Epithelial cell of proximal tubule (primary cell): ENCODE results near the gene MBD6. TPM values are rescaled to one million over a fixed set of nuclear protein-coding genes. Genes with fewer than 3 reads are reported as not detected.
"Not testable (repeated sequence)": the region's sequence is repeated elsewhere in the genome, so short reads cannot be mapped to it uniquely, and the experiment has no call there.

Source experiments
- DNase-seq: peaks from one replicate; pipeline ENCODE4 v3.0.0-alpha.2; 2011; ENCODE audit warnings: low read depth
- H3K4me3 ChIP-seq: 2 replicates; pipeline ENCODE4 v1.5.1; 2011; ENCODE audit warnings: low read depth, mild to moderate bottlenecking, low read length
- total RNA-seq: library from RNA; depleted of rRNA; stranded (reverse); fragments of >200 nt; gene quantifications from 2 replicates; pipeline ENCODE4 v1.2.3, GENCODE V29; 2015
- TF ChIP-seq, protein P1 (sequence below): conservative IDR thresholded peaks from 2 replicates; pipeline ENCODE4 v1.5.1; 2012; ENCODE audit warnings: low read depth, mild to moderate bottlenecking, low read length

Gene MBD6
- total RNA-seq, 1 donor from 2014 or later: 6.3 TPM

GRCh38 chr12:57513266-57513665 is 9.4 kb upstream of the MBD6 start:
- TF ChIP-seq, protein P1, sequence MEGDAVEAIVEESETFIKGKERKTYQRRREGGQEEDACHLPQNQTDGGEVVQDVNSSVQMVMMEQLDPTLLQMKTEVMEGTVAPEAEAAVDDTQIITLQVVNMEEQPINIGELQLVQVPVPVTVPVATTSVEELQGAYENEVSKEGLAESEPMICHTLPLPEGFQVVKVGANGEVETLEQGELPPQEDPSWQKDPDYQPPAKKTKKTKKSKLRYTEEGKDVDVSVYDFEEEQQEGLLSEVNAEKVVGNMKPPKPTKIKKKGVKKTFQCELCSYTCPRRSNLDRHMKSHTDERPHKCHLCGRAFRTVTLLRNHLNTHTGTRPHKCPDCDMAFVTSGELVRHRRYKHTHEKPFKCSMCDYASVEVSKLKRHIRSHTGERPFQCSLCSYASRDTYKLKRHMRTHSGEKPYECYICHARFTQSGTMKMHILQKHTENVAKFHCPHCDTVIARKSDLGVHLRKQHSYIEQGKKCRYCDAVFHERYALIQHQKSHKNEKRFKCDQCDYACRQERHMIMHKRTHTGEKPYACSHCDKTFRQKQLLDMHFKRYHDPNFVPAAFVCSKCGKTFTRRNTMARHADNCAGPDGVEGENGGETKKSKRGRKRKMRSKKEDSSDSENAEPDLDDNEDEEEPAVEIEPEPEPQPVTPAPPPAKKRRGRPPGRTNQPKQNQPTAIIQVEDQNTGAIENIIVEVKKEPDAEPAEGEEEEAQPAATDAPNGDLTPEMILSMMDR: no peak
- H3K4me3 ChIP-seq: no peak overlapping the region
- DNase-seq: no peak

DNA sequence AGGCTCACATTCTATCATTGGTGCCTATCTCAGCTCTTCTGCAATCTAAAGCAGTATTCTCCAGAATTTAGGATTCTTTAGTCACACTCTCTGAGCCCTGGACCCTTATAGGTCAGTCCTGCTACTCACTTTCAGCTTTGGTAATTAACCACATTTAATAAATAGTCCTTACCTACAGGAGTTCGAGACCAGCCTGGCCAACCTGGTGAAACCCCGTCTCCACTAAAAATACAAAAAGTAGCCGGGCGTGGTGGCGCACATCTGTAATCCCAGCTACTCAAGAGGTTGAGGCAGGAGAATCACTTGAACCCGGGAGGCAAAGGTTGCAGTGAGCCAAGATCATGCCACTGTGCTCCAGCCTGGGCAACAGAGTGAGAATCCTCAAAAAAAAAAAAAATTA is 8.9 kb upstream of the MBD6 start:
- not testable (repeated sequence) for DNase-seq, H3K4me3 ChIP-seq

DNA sequence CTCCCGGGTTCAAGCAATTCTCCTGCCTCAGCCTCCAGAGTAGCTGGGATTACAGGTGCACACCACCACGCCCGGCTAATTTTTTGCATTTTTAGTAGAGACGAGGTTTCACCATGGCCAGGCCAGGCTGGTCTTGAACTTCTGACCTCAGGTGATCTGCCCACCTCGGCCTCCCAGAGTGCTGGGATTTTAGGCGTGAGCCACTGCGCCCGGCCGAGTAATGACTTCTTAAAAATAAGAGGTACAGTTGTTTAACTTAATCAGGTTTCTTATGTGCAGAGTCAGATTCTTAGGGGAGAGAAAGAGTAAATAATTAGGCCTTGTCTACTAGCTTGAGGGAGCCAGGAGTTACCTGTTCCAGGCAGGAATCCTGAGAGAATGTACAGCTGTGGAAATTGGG is 8.4 kb upstream of the MBD6 start:
- not testable (repeated sequence) for H3K4me3 ChIP-seq, DNase-seq

GRCh38 chr12:57514720-57515407 is 7.8 kb upstream of the MBD6 start:
- H3K4me3 ChIP-seq: no peak overlapping the region
- no peak for DNase-seq
- TF ChIP-seq, protein P1: no peak

DNA sequence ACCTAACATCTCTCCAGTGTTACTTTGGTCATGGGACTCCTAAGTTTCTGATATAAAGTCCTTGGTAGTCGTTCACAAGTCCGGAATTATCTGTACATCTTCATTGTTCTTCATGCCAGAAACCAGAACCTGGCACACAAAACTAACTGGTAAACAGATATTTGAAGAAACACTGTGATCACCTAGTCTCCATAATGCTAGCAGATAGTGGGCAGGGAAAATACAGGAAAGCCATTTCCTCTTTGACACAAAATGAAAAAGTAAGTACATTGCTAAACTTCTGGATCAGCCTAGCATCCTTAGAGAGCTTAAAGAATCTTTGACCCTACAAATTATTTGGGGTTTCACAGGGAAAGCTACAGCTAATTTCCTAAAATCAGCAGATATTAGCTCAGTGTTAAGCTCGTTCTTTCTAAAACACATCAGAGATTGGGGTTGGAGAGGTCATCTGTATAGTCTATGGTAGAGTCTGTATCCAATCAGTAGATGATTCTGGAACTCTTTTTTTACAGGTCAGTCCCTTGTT is 7.2 kb upstream of the MBD6 start:
- no peak overlapping the region for H3K4me3 ChIP-seq
- TF ChIP-seq, protein P1: no peak
- no peak for DNase-seq

- DNase-seq: no peak
- TF ChIP-seq, protein P1: no peak
Observed at GRCh38 chr12:57515934-57516541, 6.6 kb upstream of the MBD6 start.

GRCh38 chr12:57516617-57517153 is 5.9 kb upstream of the MBD6 start:
- no peak overlapping the region for H3K4me3 ChIP-seq
- TF ChIP-seq, protein P1: no peak
- no peak for DNase-seq

More at GRCh38 chr12:57515934-57516541, 6.6 kb upstream of the MBD6 start:
- no peak overlapping the region for H3K4me3 ChIP-seq

- no peak for DNase-seq
- TF ChIP-seq, protein P1: no peak
- no peak overlapping the region for H3K4me3 ChIP-seq
Observed at GRCh38 chr12:57517187-57517586, 5.4 kb upstream of the MBD6 start.

- DNase-seq: not testable (repeated sequence)
- peak overlapping the region; percentile 100 for H3K4me3 ChIP-seq
Observed at GRCh38 chr12:57517718-57518117, 4.9 kb upstream of the MBD6 start.
